OCI-LY1 (cell line): ENCODE measurements around the gene MRPS10.
"Not testable (repeated sequence)": the region's sequence is repeated elsewhere in the genome, so short reads cannot be mapped to it uniquely, and the experiment has no call there.

Experiments
- H2AFZ ChIP-seq: fragments of 200-600 bp; sonication (generic), shearing (Covaris generic); 2 replicates; pipeline ENCODE4 v1.6.0; 2014; ENCODE audit warnings: antibody characterized with exemption, mild to moderate bottlenecking, low read length
- H3F3A ChIP-seq: fragments of 200-600 bp; sonication (generic), shearing (Covaris generic); 2 replicates; pipeline ENCODE4 v1.6.0; 2014; ENCODE audit warnings: mild to moderate bottlenecking, antibody characterized with exemption, low read length, moderate library complexity; ENCODE audit not compliant: insufficient read depth
- H3K27ac ChIP-seq: fragments of 200-600 bp; sonication (generic); 2 replicates; pipeline ENCODE4 v1.5.1; 2014; ENCODE audit warnings: low read length, mixed run types, mild to moderate bottlenecking, low read depth; ENCODE audit not compliant: poor library complexity, severe bottlenecking
- H3K27me3 ChIP-seq: fragments of 200-600 bp; sonication (generic); 2 replicates; pipeline ENCODE4 v1.6.0; 2014; ENCODE audit warnings: antibody characterized with exemption, mild to moderate bottlenecking, low read length, moderate library complexity; ENCODE audit not compliant: insufficient read depth
- H3K36me3 ChIP-seq: fragments of 200-600 bp; sonication (generic); 2 replicates; pipeline ENCODE4 v1.6.1; 2014; ENCODE audit warnings: mild to moderate bottlenecking, antibody characterized with exemption, low read length, moderate library complexity, mixed read lengths; ENCODE audit not compliant: insufficient read depth
- H3K4me1 ChIP-seq: fragments of 200-600 bp; sonication (generic); 2 replicates; pipeline ENCODE4 v1.5.1; 2014; ENCODE audit warnings: mild to moderate bottlenecking, low read length, moderate library complexity; ENCODE audit not compliant: insufficient read depth, severe bottlenecking
- H3K4me2 ChIP-seq: fragments of 200-600 bp; sonication (generic), shearing (Covaris generic); 2 replicates; pipeline ENCODE4 v1.6.1; 2014; ENCODE audit warnings: low read length
- H3K4me3 ChIP-seq: fragments of 200-600 bp; sonication (generic); 2 replicates; pipeline ENCODE4 v1.5.1; 2014; ENCODE audit warnings: low read length, low read depth, mild to moderate bottlenecking, mixed read lengths; ENCODE audit not compliant: poor library complexity, severe bottlenecking
- H3K79me2 ChIP-seq: fragments of 200-600 bp; shearing (Covaris generic); 2 replicates; pipeline ENCODE4 v1.6.1; 2016; ENCODE audit warnings: mixed run types, low read length, mixed read lengths; ENCODE audit not compliant: insufficient read depth
- H3K9ac ChIP-seq: fragments of 200-600 bp; sonication (generic), shearing (Covaris generic); 2 replicates; pipeline ENCODE4 v1.6.1; 2014; ENCODE audit warnings: mild to moderate bottlenecking, low read length, mixed read lengths
- H3K9me2 ChIP-seq: fragments of 200-600 bp; sonication (generic), shearing (Covaris generic); 2 replicates; pipeline ENCODE4 v1.6.1; 2014; ENCODE audit warnings: low read depth, mild to moderate bottlenecking, low read length, mixed read lengths
- H3K9me3 ChIP-seq: fragments of 200-600 bp; shearing (Covaris generic); 2 replicates; pipeline ENCODE4 v1.6.1; 2014; ENCODE audit warnings: low read length, mixed read lengths
- H4K20me1 ChIP-seq: fragments of 200-600 bp; sonication (generic), shearing (Covaris generic); 2 replicates; pipeline ENCODE4 v1.6.0; 2016; ENCODE audit warnings: mild to moderate bottlenecking, low read length; ENCODE audit not compliant: insufficient read depth
- CTCF ChIP-seq: fragments of 200-600 bp; sonication (generic), shearing (Covaris generic); IDR thresholded peaks from 2 replicates; pipeline ENCODE4 v1.5.1; 2017; ENCODE audit warnings: mild to moderate bottlenecking, antibody characterized with exemption, low read length, moderate library complexity, mixed read lengths
- EZH2 ChIP-seq: fragments of 200-600 bp; sonication (generic), shearing (Covaris generic); IDR thresholded peaks from 2 replicates; pipeline ENCODE4 v1.8.0; 2017; ENCODE audit warnings: borderline replicate concordance, mixed run types, mild to moderate bottlenecking, antibody characterized with exemption, low read length, moderate library complexity, mixed read lengths

MRPS10 gene

GRCh38 chr6:42210551-42210950 lies 7.1 kb downstream of the MRPS10 start:
- peaks cover 3% of the 10 kb centered on the region for H3K4me1 ChIP-seq
- H3K4me3 ChIP-seq: no peak overlapping the region
- H4K20me1 ChIP-seq: no peaks in the 10 kb centered on the region
- no peak overlapping the region for H3K9ac ChIP-seq
- no peaks in the 10 kb centered on the region for H3K9me2 ChIP-seq
- H3K4me2 ChIP-seq: no peak overlapping the region
- no peaks in the 10 kb centered on the region for H3F3A ChIP-seq
- TF ChIP-seq CTCF: no peak
- TF ChIP-seq EZH2: no peak
- H3K27ac ChIP-seq: no peak overlapping the region
- no peaks in the 10 kb centered on the region for H3K27me3 ChIP-seq
- no peaks in the 10 kb centered on the region for H3K9me3 ChIP-seq
- H2AFZ ChIP-seq: no peak overlapping the region
- H3K79me2 ChIP-seq: no peaks in the 10 kb centered on the region
- peaks cover 72% of the 10 kb centered on the region for H3K36me3 ChIP-seq

- not testable (repeated sequence) for H3K9me2 ChIP-seq, H4K20me1 ChIP-seq, H3K79me2 ChIP-seq, H3F3A ChIP-seq, H3K9me3 ChIP-seq, H3K4me2 ChIP-seq, H3K27ac ChIP-seq, H3K27me3 ChIP-seq, H3K4me1 ChIP-seq, H2AFZ ChIP-seq, H3K9ac ChIP-seq, H3K4me3 ChIP-seq
- H3K36me3 ChIP-seq: peaks cover 71% of the 10 kb centered on the region
Measured at GRCh38 chr6:42207559-42207958, 10.1 kb downstream of the MRPS10 start.

- Histone ChIP-seq H3K4me1 (no peaks in the 10 kb centered on the region), H3K36me3 (peaks cover 59% of the 10 kb centered on the region), H3K9me2 (no peaks in the 10 kb centered on the region), H3K27me3 (no peaks in the 10 kb centered on the region), H3K27ac (no peak overlapping the region), H3K79me2 (no peaks in the 10 kb centered on the region), H3K9ac (no peak overlapping the region), H2AFZ (no peak overlapping the region), H3K9me3 (no peaks in the 10 kb centered on the region), H3F3A (no peaks in the 10 kb centered on the region), H3K4me2 (no peak overlapping the region), H4K20me1 (no peaks in the 10 kb centered on the region), H3K4me3 (no peak overlapping the region)
- no peak for TF ChIP-seq CTCF
- TF ChIP-seq EZH2: no peak
Measured at GRCh38 chr6:42204768-42205282, 12.8 kb downstream of the MRPS10 start.

GRCh38 chr6:42203183-42203582 lies 14.5 kb downstream of the MRPS10 start:
- Histone ChIP-seq H2AFZ (no peak overlapping the region), H3K36me3 (peaks cover 43% of the 10 kb centered on the region), H3F3A (no peaks in the 10 kb centered on the region), H3K27ac (no peak overlapping the region), H3K4me3 (no peak overlapping the region), H3K79me2 (no peaks in the 10 kb centered on the region), H3K9me2 (no peaks in the 10 kb centered on the region), H3K9me3 (no peaks in the 10 kb centered on the region), H3K4me2 (no peak overlapping the region), H3K4me1 (no peaks in the 10 kb centered on the region), H4K20me1 (no peaks in the 10 kb centered on the region), H3K9ac (no peak overlapping the region), H3K27me3 (no peaks in the 10 kb centered on the region)
- TF ChIP-seq EZH2 (no peak), CTCF (no peak)

GRCh38 chr6:42202131-42202915 lies 15.3 kb downstream of the MRPS10 start:
- H3K27me3 ChIP-seq, H3K27ac ChIP-seq, H3K9me2 ChIP-seq, H3F3A ChIP-seq, H3K4me3 ChIP-seq, H3K4me2 ChIP-seq, H3K9me3 ChIP-seq, H3K9ac ChIP-seq, H4K20me1 ChIP-seq, H3K4me1 ChIP-seq, H2AFZ ChIP-seq, H3K79me2 ChIP-seq: not testable (repeated sequence)
- peaks cover 38% of the 10 kb centered on the region for H3K36me3 ChIP-seq
